ENCODE results near the gene TMEM132C.
"Not testable (repeated sequence)": the region's sequence is repeated elsewhere in the genome, so short reads cannot be mapped to it uniquely, and the experiment has no call there.

TMEM132C gene

DNA sequence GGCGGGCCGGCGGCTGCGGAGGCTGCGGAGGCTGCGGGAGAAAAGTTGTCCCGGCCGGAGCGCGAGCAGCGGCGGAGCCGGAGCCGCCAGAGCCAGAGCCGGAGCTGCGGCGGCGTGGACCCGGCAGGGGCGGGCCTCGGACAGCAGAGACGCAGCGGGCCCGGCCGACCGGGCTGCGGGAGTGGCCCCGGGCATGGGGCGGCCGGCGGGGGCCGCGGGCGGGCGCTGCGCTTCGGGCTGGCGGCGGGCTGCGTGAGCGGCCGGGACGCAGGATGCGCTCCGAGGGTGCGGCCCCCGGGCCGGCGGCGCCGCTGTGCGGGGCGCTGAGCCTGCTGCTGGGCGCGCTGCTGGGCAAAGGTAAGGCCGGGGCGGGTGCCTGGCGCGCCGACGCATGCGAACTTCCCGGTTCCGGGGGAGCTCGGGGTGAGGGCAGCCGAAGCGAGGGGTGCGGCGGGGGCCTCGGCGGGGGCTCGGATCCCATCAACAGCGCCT is at the start of gene TMEM132C:
Gene TMEM132C, plus strand, starts transcription at position 40 of the 492 bp plus-strand sequence. Its CDS starts 233 bp downstream, at position 273.
- H3K4me3 Mint-ChIP-seq, result no peak within 1 kb of the TSS
- no peak within 1 kb of the TSS for H3K27ac Mint-ChIP-seq
- H3K36me3 Mint-ChIP-seq (ENCODE audit: low read depth), result no peaks in the 10 kb centered on the region
- H3K4me1 Mint-ChIP-seq (ENCODE audit: low read depth), result no peaks in the 10 kb centered on the region
- H3K9me3 Mint-ChIP-seq, result peaks cover 7% of the 10 kb centered on the region
- H3K27me3 Mint-ChIP-seq (ENCODE audit: low read depth), result peaks cover 33% of the 10 kb centered on the region

DNA sequence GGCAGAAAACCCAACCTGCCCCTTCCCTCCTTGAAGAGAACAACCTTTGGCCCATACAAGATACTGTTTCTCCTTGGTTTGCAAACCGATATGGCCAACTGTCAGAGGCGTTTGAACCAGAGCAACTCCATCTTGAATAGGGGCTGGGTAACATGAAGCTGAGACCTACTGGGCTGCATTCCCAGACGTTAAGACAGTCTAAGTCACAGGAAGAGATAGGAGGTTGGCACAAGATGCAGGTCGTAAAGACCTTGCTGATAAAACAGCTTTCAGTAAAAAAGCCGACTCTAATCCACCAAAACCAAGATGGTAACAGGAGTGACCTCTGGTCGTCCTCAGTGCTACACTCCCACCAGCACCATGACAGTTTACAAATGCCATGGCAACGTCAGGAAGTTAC is 42.7 kb upstream of the TMEM132C start:
- H3K9me3 Mint-ChIP-seq, result peaks cover 24% of the 10 kb centered on the region

DNA sequence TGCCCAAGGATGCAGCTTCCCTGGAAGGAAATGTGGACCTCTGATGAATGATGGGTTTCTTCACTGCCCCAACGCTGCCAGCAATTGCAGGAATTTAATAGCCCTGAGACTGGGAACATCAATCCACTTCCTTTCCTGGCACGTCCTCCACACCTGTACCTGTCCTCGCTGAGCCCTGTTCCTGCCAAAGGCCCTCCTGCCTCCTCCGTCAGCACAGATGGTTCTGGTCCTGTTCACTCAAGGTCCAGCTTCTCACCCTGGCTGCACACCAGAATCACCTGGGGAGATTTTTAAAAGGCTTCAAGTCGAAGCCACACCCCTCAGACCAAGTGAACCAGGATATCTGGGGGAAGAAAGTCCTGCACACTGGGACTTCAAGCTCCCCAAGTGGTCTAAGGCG is 38.4 kb upstream of the TMEM132C start:
- peaks cover 26% of the 10 kb centered on the region for H3K9me3 Mint-ChIP-seq
- no peaks in the 10 kb centered on the region for H3K4me1 Mint-ChIP-seq (ENCODE audit: low read depth)
- no peaks in the 10 kb centered on the region for H3K27me3 Mint-ChIP-seq (ENCODE audit: low read depth)
- no peak overlapping the region for H3K4me3 Mint-ChIP-seq
- H3K27ac Mint-ChIP-seq, result no peak overlapping the region
- no peaks in the 10 kb centered on the region for H3K36me3 Mint-ChIP-seq (ENCODE audit: low read depth)

More for the DNA sequence above, 42.7 kb upstream of the TMEM132C start:
- Mint-ChIP-seq H3K36me3 (ENCODE audit: low read depth) (no peaks in the 10 kb centered on the region), H3K4me1 (ENCODE audit: low read depth) (no peaks in the 10 kb centered on the region), H3K4me3 (no peak overlapping the region), H3K27ac (no peak overlapping the region), H3K27me3 (ENCODE audit: low read depth) (no peaks in the 10 kb centered on the region)

DNA sequence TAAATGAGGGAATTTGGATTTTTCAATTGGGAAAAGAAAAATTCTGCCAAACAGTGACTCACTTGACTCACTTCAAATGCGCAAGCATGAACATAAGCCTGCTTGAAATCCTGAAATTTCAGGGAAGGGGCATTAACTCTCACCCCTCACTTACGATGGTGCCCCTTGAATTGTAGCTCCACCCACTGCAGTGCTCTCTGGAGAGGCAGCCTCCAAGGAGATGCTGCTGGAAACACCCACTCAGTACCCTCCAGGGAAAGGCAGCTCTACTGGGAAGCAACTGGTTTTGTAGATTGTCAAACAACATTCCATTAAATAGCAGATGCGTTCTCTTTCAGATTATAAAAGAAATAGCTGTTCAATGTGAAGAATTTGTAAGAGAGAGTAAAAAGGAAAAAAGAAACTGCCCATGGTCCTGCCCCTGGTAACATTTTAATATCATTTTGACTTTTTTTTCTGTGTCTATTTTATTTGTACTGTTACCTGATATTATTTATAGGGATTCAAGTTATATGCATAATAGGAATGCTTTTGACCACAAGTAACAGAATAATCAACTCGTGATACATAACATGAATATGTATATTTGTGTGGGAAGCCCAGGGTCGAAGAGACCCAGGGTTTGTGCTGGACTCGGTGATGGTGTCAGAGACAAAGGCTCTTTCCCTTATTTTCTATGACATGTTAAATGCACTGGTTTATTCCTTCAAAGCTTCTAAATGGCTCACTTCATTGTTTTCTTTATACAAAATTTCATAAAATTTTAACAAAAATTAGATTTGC is 31.1 kb upstream of the TMEM132C start:
- no peak overlapping the region for H3K27ac Mint-ChIP-seq
- no peaks in the 10 kb centered on the region for H3K27me3 Mint-ChIP-seq (ENCODE audit: low read depth)
- H3K4me1 Mint-ChIP-seq (ENCODE audit: low read depth), result no peaks in the 10 kb centered on the region
- no peaks in the 10 kb centered on the region for H3K36me3 Mint-ChIP-seq (ENCODE audit: low read depth)
- peaks cover 21% of the 10 kb centered on the region for H3K9me3 Mint-ChIP-seq
- no peak overlapping the region for H3K4me3 Mint-ChIP-seq

DNA sequence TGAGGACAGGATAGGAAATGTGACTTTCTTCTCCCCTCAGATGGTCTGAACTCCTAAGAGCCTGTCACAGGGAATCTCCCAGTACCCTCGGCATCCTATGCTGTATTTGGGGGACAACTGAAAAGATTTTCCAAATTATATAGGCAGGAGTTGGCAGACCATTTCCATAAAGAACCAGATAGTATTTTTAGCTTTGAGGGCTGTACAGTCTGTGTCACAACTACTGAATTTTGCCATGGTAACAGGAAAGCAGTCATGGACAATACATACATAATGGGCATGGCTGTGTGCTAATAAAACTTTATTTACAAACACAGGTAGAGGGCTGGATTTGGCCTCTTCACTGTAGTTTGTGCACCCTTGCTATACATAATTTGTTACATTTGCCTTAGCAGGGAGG is 30.4 kb upstream of the TMEM132C start:
- no peak overlapping the region for H3K4me3 Mint-ChIP-seq
- H3K27me3 Mint-ChIP-seq (ENCODE audit: low read depth), result no peaks in the 10 kb centered on the region
- H3K27ac Mint-ChIP-seq, result no peak overlapping the region
- no peaks in the 10 kb centered on the region for H3K4me1 Mint-ChIP-seq (ENCODE audit: low read depth)
- peaks cover 21% of the 10 kb centered on the region for H3K9me3 Mint-ChIP-seq
- H3K36me3 Mint-ChIP-seq (ENCODE audit: low read depth), result no peaks in the 10 kb centered on the region

DNA sequence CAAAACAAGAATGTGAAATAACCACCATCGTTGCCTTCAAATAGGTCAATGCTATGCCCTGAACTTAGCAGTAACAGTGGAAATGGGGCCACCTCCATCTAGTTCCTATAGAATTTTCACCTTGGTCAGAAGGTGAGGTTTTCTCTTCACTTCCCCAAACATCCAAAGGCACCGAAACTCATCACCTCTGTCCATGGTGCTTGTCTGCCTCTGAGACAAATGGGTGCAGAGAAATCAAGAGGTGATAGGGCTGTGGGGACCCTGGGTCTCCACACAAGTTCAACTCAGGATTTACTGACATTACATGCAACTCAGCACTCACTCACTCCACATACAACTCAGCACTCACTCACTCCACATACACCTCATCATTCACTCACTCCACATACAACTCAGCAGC is 26.2 kb upstream of the TMEM132C start:
- no peaks in the 10 kb centered on the region for H3K36me3 Mint-ChIP-seq (ENCODE audit: low read depth)
- no peak overlapping the region for H3K27ac Mint-ChIP-seq
- peaks cover 8% of the 10 kb centered on the region for H3K9me3 Mint-ChIP-seq
- H3K4me3 Mint-ChIP-seq, result no peak overlapping the region
- no peaks in the 10 kb centered on the region for H3K27me3 Mint-ChIP-seq (ENCODE audit: low read depth)
- no peaks in the 10 kb centered on the region for H3K4me1 Mint-ChIP-seq (ENCODE audit: low read depth)

DNA sequence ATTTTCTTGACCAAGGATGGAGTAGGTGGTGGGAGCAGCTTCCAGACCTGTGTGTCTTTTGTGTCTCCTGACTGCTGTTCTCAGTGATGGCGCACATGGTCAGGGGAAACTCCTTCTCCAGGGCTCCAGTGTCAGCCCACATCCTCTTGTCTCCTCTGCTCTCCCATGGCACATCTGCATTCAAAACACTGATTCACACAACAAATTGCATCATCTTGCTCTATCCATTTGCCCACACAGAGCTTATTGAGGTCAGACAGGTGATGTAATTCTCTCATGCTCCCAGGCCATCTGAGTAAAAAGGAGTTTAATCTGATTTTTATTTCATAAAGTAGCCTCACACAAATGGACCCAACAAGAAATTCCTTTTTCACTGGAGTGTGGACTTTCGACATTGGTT is 21.8 kb upstream of the TMEM132C start:
- no peak overlapping the region for H3K27ac Mint-ChIP-seq
- no peaks in the 10 kb centered on the region for H3K4me1 Mint-ChIP-seq (ENCODE audit: low read depth)

DNA sequence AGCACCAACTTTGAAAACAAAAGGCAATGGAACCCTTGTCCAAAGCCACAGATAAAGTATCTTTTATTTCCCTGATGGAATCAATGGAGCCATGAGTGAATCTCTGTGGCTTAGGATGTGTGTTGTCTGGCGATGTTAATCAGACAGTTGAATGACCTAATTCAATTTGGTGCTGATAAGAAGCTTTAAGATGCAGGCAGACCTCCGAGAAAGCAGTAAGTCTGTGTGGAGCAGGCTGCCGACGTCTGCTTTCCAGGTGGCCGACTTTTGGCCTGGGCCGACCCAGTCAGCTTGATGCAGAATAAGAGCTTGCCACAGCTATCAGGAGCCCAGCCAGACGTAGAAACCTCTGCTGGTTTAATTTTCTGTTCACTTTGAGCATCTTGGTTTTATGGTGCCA is 21.1 kb upstream of the TMEM132C start:
- no peak overlapping the region for H3K4me3 Mint-ChIP-seq
- no peak overlapping the region for H3K27ac Mint-ChIP-seq
- H3K9me3 Mint-ChIP-seq, result peaks cover 9% of the 10 kb centered on the region
- H3K27me3 Mint-ChIP-seq (ENCODE audit: low read depth), result no peaks in the 10 kb centered on the region
- H3K4me1 Mint-ChIP-seq (ENCODE audit: low read depth), result no peaks in the 10 kb centered on the region
- no peaks in the 10 kb centered on the region for H3K36me3 Mint-ChIP-seq (ENCODE audit: low read depth)

More for the DNA sequence above, 21.8 kb upstream of the TMEM132C start:
- no peaks in the 10 kb centered on the region for H3K27me3 Mint-ChIP-seq (ENCODE audit: low read depth)
- no peaks in the 10 kb centered on the region for H3K36me3 Mint-ChIP-seq (ENCODE audit: low read depth)
- H3K9me3 Mint-ChIP-seq, result peaks cover 9% of the 10 kb centered on the region
- H3K4me3 Mint-ChIP-seq, result no peak overlapping the region

DNA sequence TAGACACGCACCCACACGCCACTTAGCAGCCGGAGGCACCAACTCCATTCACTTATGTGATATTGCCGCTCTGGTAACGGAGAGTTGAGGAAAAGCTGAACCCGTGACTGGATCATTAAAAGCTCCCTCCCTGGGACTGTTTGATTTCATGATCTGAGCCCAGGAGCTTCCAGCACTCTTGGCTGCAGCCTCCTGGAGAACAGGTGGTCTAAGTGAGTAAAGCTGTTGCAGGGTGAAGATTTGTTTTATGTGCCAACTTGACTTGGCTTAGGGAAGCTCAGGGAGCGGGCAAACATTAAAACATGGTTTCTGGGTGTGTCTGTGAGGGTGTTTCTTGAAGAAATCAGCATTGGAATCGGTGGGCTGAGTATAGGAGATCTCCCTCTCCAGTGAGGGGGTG is 16.9 kb upstream of the TMEM132C start:
- Mint-ChIP-seq H3K4me3 (no peak overlapping the region), H3K4me1 (ENCODE audit: low read depth) (no peaks in the 10 kb centered on the region), H3K27me3 (ENCODE audit: low read depth) (no peaks in the 10 kb centered on the region), H3K27ac (no peak overlapping the region), H3K9me3 (peaks cover 19% of the 10 kb centered on the region), H3K36me3 (ENCODE audit: low read depth) (no peaks in the 10 kb centered on the region)

DNA sequence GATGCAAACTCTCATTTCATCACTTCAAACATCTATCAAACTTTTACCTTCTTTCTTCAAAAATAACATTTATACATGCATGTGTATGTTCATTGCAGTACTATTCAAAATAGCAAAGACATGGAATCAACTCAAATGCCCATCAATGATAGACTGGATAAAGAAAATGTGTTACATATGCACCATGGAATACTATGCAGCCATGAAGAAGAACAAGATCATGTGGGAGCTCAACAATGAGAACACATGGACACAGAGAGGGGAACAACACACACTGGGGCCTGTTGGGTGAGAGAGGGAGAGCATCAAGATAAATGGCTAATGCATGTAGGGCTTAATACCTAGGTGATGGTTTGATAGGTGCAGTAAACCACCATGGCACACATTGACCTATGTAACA is 13.1 kb upstream of the TMEM132C start:
- not testable (repeated sequence) for H3K9me3 Mint-ChIP-seq; H3K36me3 Mint-ChIP-seq (ENCODE audit: low read depth); H3K27me3 Mint-ChIP-seq (ENCODE audit: low read depth); H3K4me1 Mint-ChIP-seq (ENCODE audit: low read depth); H3K4me3 Mint-ChIP-seq; H3K27ac Mint-ChIP-seq

DNA sequence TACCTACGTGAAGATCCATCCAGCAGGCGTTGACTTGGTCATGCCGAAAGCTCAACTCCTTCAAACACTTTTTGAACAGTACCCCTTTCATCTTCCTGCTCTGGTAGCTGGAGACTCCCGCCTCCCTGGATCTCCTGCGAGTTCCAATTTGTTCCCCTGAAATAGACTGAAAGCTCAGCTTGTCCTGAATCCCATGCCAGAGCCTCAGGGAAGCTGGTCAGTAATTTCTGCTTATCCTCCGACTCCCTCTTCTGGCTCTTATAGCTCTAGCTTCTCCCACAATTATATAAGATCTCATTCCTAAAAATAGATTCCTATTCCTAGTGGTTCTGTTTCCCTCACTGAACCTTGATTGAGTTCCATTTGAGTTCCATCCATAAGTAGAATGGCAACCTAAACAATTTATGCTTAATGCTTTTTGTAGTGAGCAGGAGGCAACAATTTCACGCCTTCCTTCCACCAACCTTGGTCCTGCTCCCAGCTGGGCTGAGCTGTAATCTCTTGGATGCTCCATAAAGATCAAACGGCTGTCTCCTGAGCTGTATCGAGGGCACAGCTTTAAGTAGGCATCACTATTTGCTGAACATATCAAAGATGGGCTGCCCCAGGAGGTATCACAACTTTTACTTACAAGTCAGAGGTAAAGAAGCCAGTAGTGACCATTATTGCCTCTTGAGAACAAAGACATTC is 8.0 kb upstream of the TMEM132C start:
- Mint-ChIP-seq H3K36me3 (ENCODE audit: low read depth) (no peaks in the 10 kb centered on the region), H3K4me3 (no peak overlapping the region), H3K27ac (no peak overlapping the region), H3K4me1 (ENCODE audit: low read depth) (no peaks in the 10 kb centered on the region), H3K9me3 (peaks cover 6% of the 10 kb centered on the region), H3K27me3 (ENCODE audit: low read depth) (no peaks in the 10 kb centered on the region)

DNA sequence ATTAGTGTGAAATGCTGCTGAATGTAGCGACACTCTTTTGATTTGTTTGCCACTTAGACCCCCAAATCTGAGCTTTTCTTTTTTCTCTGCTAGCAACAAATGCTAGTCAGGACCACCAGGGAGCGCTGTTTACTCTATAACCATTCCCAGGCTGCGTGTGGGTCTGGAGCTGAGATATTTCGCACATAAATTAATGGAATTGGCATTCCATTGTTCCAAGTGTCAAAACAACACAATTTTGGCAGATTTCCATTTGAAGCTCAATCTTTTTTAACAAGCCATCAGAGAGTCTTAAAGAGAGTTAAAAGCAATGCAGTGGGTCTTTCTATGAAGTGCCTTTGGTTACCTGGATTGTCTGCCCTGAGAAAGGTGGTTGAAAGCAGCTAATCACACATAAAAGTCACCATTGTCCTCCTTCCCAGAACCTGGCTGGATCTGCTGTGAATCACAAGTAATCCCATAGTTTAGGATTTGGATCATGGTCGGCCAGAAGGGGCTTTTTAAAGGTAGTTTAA is 7.4 kb upstream of the TMEM132C start:
- H3K9me3 Mint-ChIP-seq, result peaks cover 7% of the 10 kb centered on the region
- H3K27me3 Mint-ChIP-seq (ENCODE audit: low read depth), result peaks cover 1% of the 10 kb centered on the region
- H3K36me3 Mint-ChIP-seq (ENCODE audit: low read depth), result no peaks in the 10 kb centered on the region
- no peaks in the 10 kb centered on the region for H3K4me1 Mint-ChIP-seq (ENCODE audit: low read depth)
- H3K27ac Mint-ChIP-seq, result no peak overlapping the region
- no peak overlapping the region for H3K4me3 Mint-ChIP-seq

DNA sequence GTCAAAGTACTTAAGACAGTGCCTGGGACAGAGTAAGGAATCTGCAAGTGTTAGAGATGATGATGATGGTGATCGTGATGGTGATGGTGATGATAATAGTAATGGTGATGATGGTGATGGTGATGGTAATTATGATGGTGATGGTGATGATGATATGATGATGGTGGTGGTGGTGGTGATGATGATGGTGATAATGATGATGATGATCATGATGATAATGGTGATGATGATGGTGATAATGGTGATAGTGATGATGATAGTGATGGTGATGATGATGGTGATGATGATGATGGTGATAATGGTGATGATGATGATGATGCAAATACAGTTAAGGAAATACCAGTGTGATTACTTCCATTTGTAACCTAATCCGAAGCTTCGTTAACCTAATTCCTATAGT is 5.2 kb upstream of the TMEM132C start:
- Mint-ChIP-seq H3K4me1 (ENCODE audit: low read depth) (no peaks in the 10 kb centered on the region), H3K27me3 (ENCODE audit: low read depth) (peaks cover 18% of the 10 kb centered on the region), H3K36me3 (ENCODE audit: low read depth) (no peaks in the 10 kb centered on the region), H3K27ac (no peak overlapping the region), H3K4me3 (no peak overlapping the region), H3K9me3 (peaks cover 7% of the 10 kb centered on the region)

DNA sequence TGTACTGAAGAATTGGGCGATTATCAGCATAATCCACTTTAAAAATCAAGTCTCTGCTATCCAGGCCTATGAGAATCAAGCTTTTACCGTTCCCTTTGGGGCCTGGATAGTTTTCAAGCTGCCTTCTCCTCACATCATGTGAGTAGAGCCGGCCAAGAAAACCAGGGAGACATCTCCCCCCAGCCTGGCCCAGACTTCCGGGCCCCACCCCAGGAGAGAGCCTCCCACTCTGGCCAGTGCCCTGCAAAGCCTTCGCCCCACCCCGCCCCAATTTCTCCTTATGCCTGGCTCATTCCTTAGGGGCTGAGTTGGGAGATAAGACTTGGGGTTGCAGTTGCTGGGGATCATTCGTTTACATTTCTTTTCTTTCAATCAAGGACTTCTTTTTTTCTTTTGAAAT is 1.4 kb upstream of the TMEM132C start:
- Mint-ChIP-seq H3K36me3 (ENCODE audit: low read depth) (no peaks in the 10 kb centered on the region), H3K4me1 (ENCODE audit: low read depth) (no peaks in the 10 kb centered on the region), H3K27me3 (ENCODE audit: low read depth) (peaks cover 33% of the 10 kb centered on the region), H3K4me3 (no peak overlapping the region), H3K9me3 (peaks cover 7% of the 10 kb centered on the region), H3K27ac (no peak overlapping the region)

DNA sequence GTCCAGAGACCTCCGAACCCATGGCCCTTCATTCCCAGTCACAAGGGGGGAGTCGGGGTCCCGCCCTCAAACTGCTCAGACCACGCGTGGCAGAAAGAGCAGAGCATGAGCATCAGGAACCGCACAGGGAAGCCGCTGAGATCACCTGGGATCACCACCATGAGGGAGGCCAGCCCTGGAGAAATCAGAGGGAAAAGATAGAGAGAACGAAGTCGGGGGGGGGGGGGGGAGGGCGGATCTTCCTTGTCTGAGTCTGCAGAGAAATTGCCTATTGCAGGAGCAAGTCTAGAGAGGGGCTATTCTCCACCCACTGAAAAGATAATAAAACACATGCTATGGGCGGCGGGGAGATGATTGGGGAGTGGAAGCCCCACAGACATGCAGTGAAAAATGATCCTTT is 884 bp upstream of the TMEM132C start:
- Mint-ChIP-seq H3K27ac (no peak overlapping the region), H3K9me3 (peaks cover 7% of the 10 kb centered on the region), H3K36me3 (ENCODE audit: low read depth) (no peaks in the 10 kb centered on the region), H3K4me1 (ENCODE audit: low read depth) (no peaks in the 10 kb centered on the region), H3K27me3 (ENCODE audit: low read depth) (peaks cover 33% of the 10 kb centered on the region), H3K4me3 (no peak overlapping the region)
